HG03097 (cell line): ENCODE results near the gene BMAL1.

Experiments
- ATAC-seq: cut with Tn5 transposase; IDR thresholded peaks from one replicate; pipeline ENCODE4 v1.9.1; 2021; ENCODE audit not compliant: unreplicated experiment, low FRiP score

The BMAL1 gene

GRCh38 chr11:13314676-13315394, 37.2 kb downstream of the BMAL1 start:
- no peak for ATAC-seq

DNA sequence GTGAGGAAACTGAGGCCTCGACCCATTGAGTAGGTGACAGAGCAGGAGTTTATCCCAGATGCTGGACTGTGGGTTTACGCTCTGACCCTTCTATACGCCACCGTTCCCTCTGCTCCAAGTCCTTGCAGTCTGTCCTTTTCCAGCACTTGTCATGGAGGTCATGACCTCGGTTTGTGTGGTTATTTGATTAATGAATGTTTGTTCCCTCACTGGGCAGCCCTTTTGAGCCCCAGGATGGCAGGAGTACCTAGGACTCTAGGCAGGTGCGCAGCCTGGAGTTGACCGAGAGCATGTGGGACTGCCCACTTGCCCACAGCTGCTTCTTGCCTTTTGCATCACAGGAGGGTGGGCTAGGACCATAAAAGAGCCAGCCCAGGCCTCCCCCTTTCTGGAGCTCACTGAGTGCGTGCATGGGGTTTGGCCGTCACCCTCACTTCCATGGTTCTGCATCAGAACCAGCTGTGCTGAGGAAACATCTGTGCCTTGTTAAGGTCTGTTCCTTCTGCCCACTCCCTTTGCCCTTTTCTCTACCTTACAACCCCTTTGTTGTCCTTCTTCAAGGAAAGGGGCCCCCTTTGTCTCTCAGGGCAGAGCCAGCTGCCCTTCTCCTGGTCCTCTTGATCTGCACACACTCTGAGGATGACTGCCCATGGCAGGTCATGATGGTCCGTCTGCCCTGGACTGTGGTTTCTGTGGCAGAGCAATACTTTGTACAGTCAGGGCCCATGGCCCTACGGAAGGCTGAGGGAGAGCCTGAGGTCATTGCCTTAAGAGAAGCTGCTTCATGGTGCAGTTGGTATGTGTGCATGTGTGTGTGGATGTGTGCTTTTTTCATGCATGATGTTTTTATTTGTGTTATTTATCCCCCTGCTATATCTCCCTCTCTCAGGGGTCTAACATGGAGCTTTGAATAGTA, 38.2 kb downstream of the BMAL1 start:
- ATAC-seq, result no peak

- ATAC-seq, result no peak
Measured at GRCh38 chr11:13316528-13316961, 39.0 kb downstream of the BMAL1 start.

- no peak for ATAC-seq
Measured at GRCh38 chr11:13317293-13318080, 39.9 kb downstream of the BMAL1 start.

GRCh38 chr11:13318498-13319295, 41.1 kb downstream of the BMAL1 start:
- ATAC-seq, result peak; percentile 62

DNA sequence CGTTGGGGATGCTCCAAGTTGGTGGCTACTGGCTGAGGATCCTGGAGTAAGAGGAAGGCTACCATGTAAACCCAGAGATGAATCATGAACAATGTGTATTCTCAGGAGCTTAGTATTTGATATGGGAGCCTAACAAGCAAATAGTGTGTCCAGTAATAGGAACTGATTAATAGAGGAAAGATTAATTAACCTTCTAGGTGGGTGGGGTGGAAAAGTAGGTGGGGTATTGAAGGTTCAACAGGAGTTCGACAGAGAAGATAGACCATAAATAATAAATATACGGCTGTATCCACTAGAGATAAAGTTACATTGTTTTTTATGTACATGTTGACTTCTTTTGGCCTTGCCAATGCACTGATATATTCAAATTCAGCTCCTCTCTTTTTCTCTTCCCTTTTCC, 43.1 kb downstream of the BMAL1 start:
- ATAC-seq, result no peak

- ATAC-seq, result no peak
Measured at GRCh38 chr11:13321431-13321830, 43.8 kb downstream of the BMAL1 start.

GRCh38 chr11:13324141-13324540, 46.6 kb downstream of the BMAL1 start:
- no peak for ATAC-seq

GRCh38 chr11:13324709-13325108, 47.1 kb downstream of the BMAL1 start:
- ATAC-seq, result no peak

DNA sequence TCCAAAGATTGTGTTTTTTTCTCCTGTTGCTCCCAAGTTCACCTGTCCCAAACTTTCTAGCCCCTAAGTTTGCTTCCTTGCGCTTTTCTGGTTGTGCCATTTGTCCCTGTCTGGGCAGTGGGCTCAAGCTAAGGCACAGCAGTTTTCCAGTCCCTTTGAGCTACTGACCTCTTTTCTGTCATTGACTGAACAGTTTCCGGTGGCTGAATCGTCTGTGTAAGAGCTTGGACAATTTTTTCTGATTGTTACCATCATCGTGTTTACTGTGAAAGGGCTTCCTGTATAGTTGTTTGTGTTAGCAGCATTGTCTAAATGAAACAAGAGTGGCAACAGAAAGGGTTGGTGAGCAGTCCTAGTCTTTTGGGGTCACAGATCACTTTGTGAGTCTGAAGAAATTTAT, 49.8 kb downstream of the BMAL1 start:
- ATAC-seq, result no peak

- ATAC-seq, result no peak
Measured at GRCh38 chr11:13328286-13328685, 50.7 kb downstream of the BMAL1 start.

GRCh38 chr11:13329670-13330356, 52.2 kb downstream of the BMAL1 start:
- no peak for ATAC-seq

GRCh38 chr11:13332124-13332523, 54.5 kb downstream of the BMAL1 start:
- ATAC-seq, result no peak

DNA sequence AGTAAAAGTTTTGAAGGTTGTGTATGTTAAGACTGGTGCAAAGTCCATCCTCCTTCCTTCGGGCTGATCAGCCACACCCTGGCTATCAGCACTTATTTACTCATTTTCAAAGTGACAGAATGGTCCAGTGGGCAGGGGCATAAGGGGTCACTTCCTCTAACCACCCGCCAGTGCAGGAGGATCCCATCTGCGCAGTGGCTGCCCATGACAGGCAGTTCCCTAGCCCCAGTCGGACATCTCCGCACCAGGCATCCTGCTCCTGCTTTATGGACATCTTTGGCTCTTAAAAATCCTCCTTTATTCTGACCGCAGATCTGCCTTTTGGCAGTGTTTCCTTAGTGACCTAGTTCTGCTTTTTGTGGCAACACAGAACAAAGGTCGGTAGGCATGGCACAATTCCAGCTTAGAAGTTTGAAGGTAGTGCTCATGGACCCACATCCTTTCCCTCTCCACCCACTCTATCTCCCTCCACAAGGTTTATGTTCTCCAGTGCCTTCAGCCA, 55.9 kb downstream of the BMAL1 start:
- ATAC-seq, result peak; percentile 58

- no peak for ATAC-seq
Measured at GRCh38 chr11:13334034-13334786, 56.6 kb downstream of the BMAL1 start.

DNA sequence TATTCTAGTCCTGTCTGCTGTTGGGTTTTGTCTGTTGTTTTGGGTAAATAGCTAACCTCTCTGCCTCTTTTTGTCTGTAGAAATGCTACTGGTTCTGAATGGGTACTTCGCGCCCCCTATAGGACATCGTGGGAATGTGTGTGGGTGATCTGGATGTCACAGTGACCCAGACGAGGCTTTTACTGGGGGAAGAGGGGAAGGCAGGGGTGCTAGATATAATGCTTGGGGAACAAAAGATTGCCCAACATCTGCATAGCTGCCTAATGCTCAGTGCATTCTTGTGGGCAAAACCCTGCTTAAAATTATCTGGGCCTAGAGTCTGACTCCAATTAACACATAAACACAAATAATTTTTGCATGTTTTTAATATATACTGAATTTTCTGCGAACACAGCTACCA, 57.7 kb downstream of the BMAL1 start:
- no peak for ATAC-seq

DNA sequence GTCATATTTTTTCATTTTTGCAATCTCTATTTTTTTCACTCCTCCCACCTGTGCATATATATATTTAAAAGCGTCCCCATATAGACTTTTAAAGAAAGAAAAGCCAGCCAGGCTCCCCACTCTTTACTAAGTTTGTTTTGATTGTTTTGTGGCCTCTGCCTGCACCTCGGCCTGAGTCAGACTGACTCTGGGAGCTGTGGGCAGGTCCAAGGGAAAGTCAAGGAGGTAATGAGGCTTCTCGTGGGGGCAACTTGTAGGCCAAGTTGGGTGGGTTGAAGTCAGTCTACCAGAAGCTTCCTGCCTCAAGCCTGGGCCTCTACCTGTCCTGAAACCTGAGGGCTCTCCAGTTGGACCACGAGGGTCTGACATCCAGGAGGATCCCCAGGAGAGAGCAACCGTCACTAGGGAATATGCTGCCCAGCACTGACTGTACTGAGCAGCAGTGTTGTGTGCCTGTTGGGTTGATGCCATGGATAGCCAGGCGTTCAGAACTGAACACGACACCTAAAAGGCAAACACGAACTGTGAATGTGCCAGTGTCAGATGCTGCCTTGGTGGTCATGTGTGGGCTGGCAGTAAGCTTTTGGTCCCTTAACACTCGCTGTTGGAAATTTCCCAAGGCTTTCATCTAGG, 58.8 kb downstream of the BMAL1 start:
- ATAC-seq, result no peak

- ATAC-seq, result no peak
Measured at GRCh38 chr11:13338019-13338426, 60.4 kb downstream of the BMAL1 start.
